OCI-LY1 (cell line): ENCODE data around the gene CHCHD10.

Experiments
- H2AFZ ChIP-seq: fragments of 200-600 bp; sonication (generic), shearing (Covaris generic); 2 replicates; pipeline ENCODE4 v1.6.0; 2014; ENCODE audit warnings: antibody characterized with exemption, mild to moderate bottlenecking, low read length
- H3F3A ChIP-seq: fragments of 200-600 bp; sonication (generic), shearing (Covaris generic); 2 replicates; pipeline ENCODE4 v1.6.0; 2014; ENCODE audit warnings: mild to moderate bottlenecking, antibody characterized with exemption, low read length, moderate library complexity; ENCODE audit not compliant: insufficient read depth
- H3K27ac ChIP-seq: fragments of 200-600 bp; sonication (generic); 2 replicates; pipeline ENCODE4 v1.5.1; 2014; ENCODE audit warnings: low read length, mixed run types, mild to moderate bottlenecking, low read depth; ENCODE audit not compliant: poor library complexity, severe bottlenecking
- H3K27me3 ChIP-seq: fragments of 200-600 bp; sonication (generic); 2 replicates; pipeline ENCODE4 v1.6.0; 2014; ENCODE audit warnings: antibody characterized with exemption, mild to moderate bottlenecking, low read length, moderate library complexity; ENCODE audit not compliant: insufficient read depth
- H3K36me3 ChIP-seq: fragments of 200-600 bp; sonication (generic); 2 replicates; pipeline ENCODE4 v1.6.1; 2014; ENCODE audit warnings: mild to moderate bottlenecking, antibody characterized with exemption, low read length, moderate library complexity, mixed read lengths; ENCODE audit not compliant: insufficient read depth
- H3K4me1 ChIP-seq: fragments of 200-600 bp; sonication (generic); 2 replicates; pipeline ENCODE4 v1.5.1; 2014; ENCODE audit warnings: mild to moderate bottlenecking, low read length, moderate library complexity; ENCODE audit not compliant: insufficient read depth, severe bottlenecking
- H3K4me2 ChIP-seq: fragments of 200-600 bp; sonication (generic), shearing (Covaris generic); 2 replicates; pipeline ENCODE4 v1.6.1; 2014; ENCODE audit warnings: low read length
- H3K4me3 ChIP-seq: fragments of 200-600 bp; sonication (generic); 2 replicates; pipeline ENCODE4 v1.5.1; 2014; ENCODE audit warnings: low read length, low read depth, mild to moderate bottlenecking, mixed read lengths; ENCODE audit not compliant: poor library complexity, severe bottlenecking
- H3K79me2 ChIP-seq: fragments of 200-600 bp; shearing (Covaris generic); 2 replicates; pipeline ENCODE4 v1.6.1; 2016; ENCODE audit warnings: mixed run types, low read length, mixed read lengths; ENCODE audit not compliant: insufficient read depth
- H3K9ac ChIP-seq: fragments of 200-600 bp; sonication (generic), shearing (Covaris generic); 2 replicates; pipeline ENCODE4 v1.6.1; 2014; ENCODE audit warnings: mild to moderate bottlenecking, low read length, mixed read lengths
- H3K9me2 ChIP-seq: fragments of 200-600 bp; sonication (generic), shearing (Covaris generic); 2 replicates; pipeline ENCODE4 v1.6.1; 2014; ENCODE audit warnings: low read depth, mild to moderate bottlenecking, low read length, mixed read lengths
- H3K9me3 ChIP-seq: fragments of 200-600 bp; shearing (Covaris generic); 2 replicates; pipeline ENCODE4 v1.6.1; 2014; ENCODE audit warnings: low read length, mixed read lengths
- H4K20me1 ChIP-seq: fragments of 200-600 bp; sonication (generic), shearing (Covaris generic); 2 replicates; pipeline ENCODE4 v1.6.0; 2016; ENCODE audit warnings: mild to moderate bottlenecking, low read length; ENCODE audit not compliant: insufficient read depth
- CTCF ChIP-seq: fragments of 200-600 bp; sonication (generic), shearing (Covaris generic); IDR thresholded peaks from 2 replicates; pipeline ENCODE4 v1.5.1; 2017; ENCODE audit warnings: mild to moderate bottlenecking, antibody characterized with exemption, low read length, moderate library complexity, mixed read lengths
- EZH2 ChIP-seq: fragments of 200-600 bp; sonication (generic), shearing (Covaris generic); IDR thresholded peaks from 2 replicates; pipeline ENCODE4 v1.8.0; 2017; ENCODE audit warnings: borderline replicate concordance, mixed run types, mild to moderate bottlenecking, antibody characterized with exemption, low read length, moderate library complexity, mixed read lengths

CHCHD10 gene

DNA sequence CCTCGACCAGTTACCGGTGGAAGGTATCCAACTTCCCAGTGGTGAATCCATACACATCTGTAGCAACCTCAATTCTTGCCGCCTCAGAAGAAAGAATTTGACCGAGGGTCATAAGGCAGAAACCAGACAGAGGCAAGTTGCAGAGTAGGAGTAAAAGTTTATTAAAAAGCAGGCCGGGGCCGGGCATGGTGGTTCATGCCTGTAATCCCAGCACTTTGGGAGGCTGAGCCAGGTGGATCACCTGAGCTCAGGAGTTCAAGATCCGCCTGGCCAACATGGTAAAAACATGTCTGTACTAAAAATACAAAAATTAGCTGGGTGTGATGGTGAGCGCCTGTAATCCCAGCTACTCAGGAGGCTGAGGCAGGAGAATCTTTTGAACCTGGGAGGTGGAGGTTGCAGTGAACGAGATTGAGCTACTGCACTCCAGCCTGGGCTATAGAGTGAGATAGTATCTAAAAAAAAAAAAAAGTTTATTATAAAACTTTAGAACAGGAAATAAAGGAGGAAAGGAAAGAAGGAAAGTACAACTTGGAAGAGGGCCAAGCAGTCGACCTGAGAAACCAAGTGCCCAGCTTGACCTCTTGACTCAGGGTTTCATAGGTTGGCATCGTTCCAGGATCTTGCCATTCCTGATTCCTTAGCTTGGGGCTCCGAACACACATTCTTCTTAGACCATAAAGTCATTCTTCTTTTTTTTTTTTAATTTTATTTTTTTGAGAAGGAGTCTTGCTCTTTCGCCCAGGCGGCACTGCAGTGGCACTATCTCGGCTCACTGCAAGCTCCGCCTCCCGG, 49.2 kb downstream of the CHCHD10 start:
- no peaks in the 10 kb centered on the region for H4K20me1 ChIP-seq
- TF ChIP-seq EZH2 (no peak), CTCF (no peak)
- no peaks in the 10 kb centered on the region for H3K9me3 ChIP-seq
- no peaks in the 10 kb centered on the region for H3F3A ChIP-seq
- no peaks in the 10 kb centered on the region for H3K27me3 ChIP-seq
- peaks cover 10% of the 10 kb centered on the region; the same call in 1 of the 2 replicates for H3K36me3 ChIP-seq
- H3K9me2 ChIP-seq, result no peaks in the 10 kb centered on the region
- H3K4me1 ChIP-seq, result peaks cover 31% of the 10 kb centered on the region
- H3K4me3 ChIP-seq, result no peak overlapping the region
- no peak overlapping the region for H3K27ac ChIP-seq
- H3K9ac ChIP-seq, result no peak overlapping the region
- H3K4me2 ChIP-seq, result no peak overlapping the region
- no peaks in the 10 kb centered on the region for H3K79me2 ChIP-seq
- no peak overlapping the region for H2AFZ ChIP-seq

DNA sequence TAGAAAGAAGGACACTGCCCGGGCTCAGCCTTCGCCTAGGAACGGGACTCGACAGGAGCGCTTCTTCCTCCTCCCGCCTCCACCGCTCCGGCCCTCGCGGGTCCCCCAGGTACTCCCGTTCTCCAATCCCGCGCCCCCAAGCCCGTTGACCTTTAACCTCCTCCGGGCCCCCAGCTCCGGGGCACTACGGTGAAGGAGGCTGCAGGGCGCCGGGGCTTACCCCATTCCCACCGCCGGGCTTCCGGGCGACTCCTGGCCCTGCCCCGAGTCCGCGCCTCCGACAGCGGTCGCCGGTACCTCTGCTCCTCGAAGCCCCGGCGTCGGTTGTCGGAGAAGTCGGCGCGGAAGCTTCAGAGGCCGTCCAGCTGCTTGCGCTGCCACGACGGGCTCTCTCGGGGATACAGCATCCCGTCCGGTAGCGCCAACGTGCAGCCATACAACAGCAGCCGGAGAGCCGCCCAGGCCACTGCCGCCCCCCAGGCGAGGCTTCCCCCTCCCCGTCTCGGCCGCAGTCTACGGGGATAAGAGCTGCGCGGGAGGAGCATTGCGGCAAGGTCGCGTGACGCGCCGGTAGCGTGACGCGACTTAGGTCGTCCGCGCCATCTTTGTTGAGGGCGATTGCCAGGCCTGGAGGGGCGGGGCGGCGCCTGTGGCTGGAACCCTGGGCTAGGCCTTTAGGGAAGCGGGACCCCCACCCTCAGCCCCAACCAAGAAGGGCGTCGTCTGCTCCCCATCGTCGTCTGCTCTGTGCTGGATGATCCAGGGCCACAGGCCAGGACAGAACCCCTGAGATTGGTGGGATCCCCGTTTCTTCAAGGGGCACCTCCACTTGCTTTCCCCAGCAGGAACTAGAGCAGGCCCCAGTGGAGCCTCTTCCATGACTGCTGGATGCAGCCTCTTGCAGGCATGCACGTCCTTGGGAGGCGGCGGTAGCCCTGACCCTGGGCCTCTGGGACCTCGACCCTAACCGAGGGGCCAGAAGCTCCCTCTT, 50.7 kb downstream of the CHCHD10 start:
- Histone ChIP-seq H3K9ac (peak overlapping the region; percentile 84), H4K20me1 (no peaks in the 10 kb centered on the region), H3K27me3 (no peaks in the 10 kb centered on the region), H3K79me2 (no peaks in the 10 kb centered on the region), H3F3A (no peaks in the 10 kb centered on the region), H3K4me3 (peak overlapping the region; percentile 87), H3K9me3 (no peaks in the 10 kb centered on the region), H3K4me1 (peaks cover 35% of the 10 kb centered on the region), H3K36me3 (peaks cover 16% of the 10 kb centered on the region; the same call in 1 of the 2 replicates), H2AFZ (no peak overlapping the region), H3K4me2 (peak overlapping the region; percentile 77), H3K9me2 (no peaks in the 10 kb centered on the region), H3K27ac (peak overlapping the region; percentile 27)
- TF ChIP-seq CTCF (no peak), EZH2 (no peak)
